ENCODE results near the gene MYO9B. TPM values are rescaled to one million over a fixed set of nuclear protein-coding genes. Genes with fewer than 3 reads are reported as not detected.

The MYO9B gene
- total and polyA plus RNA-seq, 2 of the 13 experiments (the other 11 are each of a cell fraction or from before 2014, with no cell fraction given) = 18.0 to 18.3 TPM

- TF ChIP-seq ZNF407 (CRISPR knock-in tag; IDR thresholded peaks at IDR 0.05; ENCODE audit: not compliant biosample characterization) (no peak), MTA1 (CRISPR knock-in tag; IDR thresholded peaks at IDR 0.05; ENCODE audit: borderline replicate concordance) (peak; percentile 71; the same call in 1 of the 2 replicates), ZNF337 (CRISPR knock-in tag; IDR thresholded peaks at IDR 0.05; ENCODE audit: borderline replicate concordance, low read depth) (0 out of 2 replicates have a peak, but pooled peaks have one; percentile 41), NFKB2 (CRISPR knock-in tag; IDR thresholded peaks at IDR 0.05; ENCODE audit: borderline replicate concordance) (0 out of 2 replicates have a peak, but pooled peaks have one; percentile 44), FOXA3 (CRISPR knock-in tag; IDR thresholded peaks at IDR 0.05) (peak; percentile 72), ZBTB25 (CRISPR knock-in tag; IDR thresholded peaks at IDR 0.05) (peak; percentile 22; the same call in 1 of the 2 replicates), ATF7 (IDR thresholded peaks at IDR 0.05) (no peak), ATF7 (CRISPR knock-in tag; IDR thresholded peaks at IDR 0.05) (no peak), KMT2A (CRISPR knock-in tag; IDR thresholded peaks at IDR 0.05) (peak; percentile 68), JUND (CRISPR knock-in tag; IDR thresholded peaks at IDR 0.05) (no peak), MED1 (CRISPR knock-in tag; IDR thresholded peaks at IDR 0.05) (peak; percentile 76), HDAC1 (CRISPR knock-in tag; IDR thresholded peaks at IDR 0.05) (peak; percentile 92), RARA (CRISPR knock-in tag; IDR thresholded peaks at IDR 0.05) (peak; percentile 97), MEF2D (CRISPR knock-in tag; IDR thresholded peaks at IDR 0.05) (peak; percentile 35; the same call in 1 of the 2 replicates), MEIS1 (CRISPR knock-in tag; IDR thresholded peaks at IDR 0.05; ENCODE audit: borderline replicate concordance) (peak; percentile 62; the same call in 1 of the 2 replicates), LCORL (IDR thresholded peaks at IDR 0.05) (no peak), LCORL (CRISPR knock-in tag; IDR thresholded peaks at IDR 0.05) (peak; percentile 50; the same call in 1 of the 2 replicates), SYNCRIP (IDR thresholded peaks at IDR 0.05; ENCODE audit: insufficient read depth, low read depth, low read length) (no peak)
- TF ChIP-seq, protein P1, sequence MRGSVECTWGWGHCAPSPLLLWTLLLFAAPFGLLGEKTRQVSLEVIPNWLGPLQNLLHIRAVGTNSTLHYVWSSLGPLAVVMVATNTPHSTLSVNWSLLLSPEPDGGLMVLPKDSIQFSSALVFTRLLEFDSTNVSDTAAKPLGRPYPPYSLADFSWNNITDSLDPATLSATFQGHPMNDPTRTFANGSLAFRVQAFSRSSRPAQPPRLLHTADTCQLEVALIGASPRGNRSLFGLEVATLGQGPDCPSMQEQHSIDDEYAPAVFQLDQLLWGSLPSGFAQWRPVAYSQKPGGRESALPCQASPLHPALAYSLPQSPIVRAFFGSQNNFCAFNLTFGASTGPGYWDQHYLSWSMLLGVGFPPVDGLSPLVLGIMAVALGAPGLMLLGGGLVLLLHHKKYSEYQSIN (CRISPR knock-in tag; IDR thresholded peaks at IDR 0.05; ENCODE audit: borderline replicate concordance) = no peak
Measured at GRCh38 chr19:17243830-17244617, 168.4 kb downstream of the MYO9B start (continued).
